ENCODE data around the gene SNTG2.

GRCh38 chr2:975095-975494 lies 24.4 kb downstream of the SNTG2 start:
- TF ChIP-seq CTCF (IDR thresholded peaks at IDR 0.05; ENCODE audit: low read depth, low read length, missing input control) = no peak
- TF ChIP-seq JUND (IDR thresholded peaks at IDR 0.05) = no peak
- TF ChIP-seq EGR1 (IDR thresholded peaks at IDR 0.05; ENCODE audit: low read depth in 2 of 2) = no peak
- no peak for TF ChIP-seq ATF3 (IDR thresholded peaks at IDR 0.05)
- TF ChIP-seq TAF1 (conservative IDR thresholded peaks at IDR 0.05) = no peak
- TF ChIP-seq YY1 (IDR thresholded peaks at IDR 0.05) = no peak
- no peak for TF ChIP-seq GABPA (IDR thresholded peaks at IDR 0.05 in 1 of 2, conservative IDR thresholded peaks at IDR 0.05 in 1 of 2)
- no peak for TF ChIP-seq RXRA (IDR thresholded peaks at IDR 0.05)
- no peak for TF ChIP-seq SP1 (IDR thresholded peaks at IDR 0.05)
- TF ChIP-seq RAD21 (IDR thresholded peaks at IDR 0.05) = no peak
- TF ChIP-seq, protein P1, sequence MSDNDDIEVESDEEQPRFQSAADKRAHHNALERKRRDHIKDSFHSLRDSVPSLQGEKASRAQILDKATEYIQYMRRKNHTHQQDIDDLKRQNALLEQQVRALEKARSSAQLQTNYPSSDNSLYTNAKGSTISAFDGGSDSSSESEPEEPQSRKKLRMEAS (IDR thresholded peaks at IDR 0.05) = no peak
- TF ChIP-seq FOXA1 (IDR thresholded peaks at IDR 0.05) = no peak
- no peak for TF ChIP-seq ZBTB33 (IDR thresholded peaks at IDR 0.05)
- no peak for TF ChIP-seq REST (IDR thresholded peaks at IDR 0.05)
